ENCODE data around the gene NPAS3. TPM values are rescaled to one million over a fixed set of nuclear protein-coding genes. Genes with fewer than 3 reads are reported as not detected.

Gene NPAS3
- total RNA-seq, 4 donors from 2014 or later = 0.19 to 2.1 (median 1.7) TPM; not detected in 1

GRCh38 chr14:32993921-32994320, 55.2 kb downstream of the NPAS3 start:
- no peaks in the 10 kb centered on the region for H3K27me3 ChIP-seq
- H3K36me3 ChIP-seq = no peaks in the 10 kb centered on the region
- H3K9me3 ChIP-seq = no peaks in the 10 kb centered on the region
- H3K4me3 ChIP-seq = no peak overlapping the region
- no peaks in the 10 kb centered on the region for H3K4me1 ChIP-seq
- no peak for TF ChIP-seq POLR2A (IDR thresholded peaks at IDR 0.05)
- TF ChIP-seq CTCF (IDR thresholded peaks at IDR 0.05) = no peak
- no peak for DNase-seq
- H3K27ac ChIP-seq = no peak overlapping the region

GRCh38 chr14:32996343-32996742, 57.7 kb downstream of the NPAS3 start:
- no peak overlapping the region for H3K27ac ChIP-seq
- DNase-seq = no peak
- H3K9me3 ChIP-seq = no peaks in the 10 kb centered on the region
- no peak overlapping the region for H3K4me3 ChIP-seq
- no peaks in the 10 kb centered on the region for H3K36me3 ChIP-seq
- H3K27me3 ChIP-seq = no peaks in the 10 kb centered on the region
- TF ChIP-seq POLR2A (IDR thresholded peaks at IDR 0.05) (no peak), CTCF (IDR thresholded peaks at IDR 0.05) (no peak)
- no peaks in the 10 kb centered on the region for H3K4me1 ChIP-seq

GRCh38 chr14:32998433-32998832, 59.8 kb downstream of the NPAS3 start:
- H3K27ac ChIP-seq = no peak overlapping the region
- no peak for DNase-seq
- no peaks in the 10 kb centered on the region for H3K4me1 ChIP-seq
- no peaks in the 10 kb centered on the region for H3K27me3 ChIP-seq
- no peak for TF ChIP-seq POLR2A (IDR thresholded peaks at IDR 0.05)
- TF ChIP-seq CTCF (IDR thresholded peaks at IDR 0.05) = peak in 3 of 6 experiments; percentile 37 to 41 (median 37)
- H3K4me3 ChIP-seq = no peak overlapping the region
- no peaks in the 10 kb centered on the region for H3K36me3 ChIP-seq
- no peaks in the 10 kb centered on the region for H3K9me3 ChIP-seq

- H3K4me1 ChIP-seq = no peaks in the 10 kb centered on the region
- H3K4me3 ChIP-seq = no peak overlapping the region
- TF ChIP-seq POLR2A (IDR thresholded peaks at IDR 0.05) (no peak), CTCF (IDR thresholded peaks at IDR 0.05) (no peak)
- no peaks in the 10 kb centered on the region for H3K27me3 ChIP-seq
- no peak for DNase-seq
- H3K9me3 ChIP-seq = no peaks in the 10 kb centered on the region
- no peaks in the 10 kb centered on the region for H3K36me3 ChIP-seq
- no peak overlapping the region for H3K27ac ChIP-seq
These were observed 71.0 kb downstream of the NPAS3 start for GRCh38 chr14:33009673-33010072.

- Histone ChIP-seq H3K4me3 (no peak overlapping the region), H3K9me3 (no peaks in the 10 kb centered on the region), H3K27me3 (no peaks in the 10 kb centered on the region), H3K4me1 (no peaks in the 10 kb centered on the region), H3K36me3 (no peaks in the 10 kb centered on the region), H3K27ac (no peak overlapping the region)
- DNase-seq = no peak
- no peak for TF ChIP-seq POLR2A (IDR thresholded peaks at IDR 0.05)
- TF ChIP-seq CTCF (IDR thresholded peaks at IDR 0.05) = no peak
These were observed 71.8 kb downstream of the NPAS3 start for GRCh38 chr14:33010495-33010894.

- H3K27ac ChIP-seq = no peak overlapping the region
- TF ChIP-seq POLR2A (IDR thresholded peaks at IDR 0.05) (no peak), CTCF (IDR thresholded peaks at IDR 0.05) (no peak)
- H3K27me3 ChIP-seq = no peaks in the 10 kb centered on the region
- H3K4me3 ChIP-seq = no peak overlapping the region
- no peaks in the 10 kb centered on the region for H3K4me1 ChIP-seq
- DNase-seq = no peak
- no peaks in the 10 kb centered on the region for H3K9me3 ChIP-seq
- H3K36me3 ChIP-seq = no peaks in the 10 kb centered on the region
These were observed 76.0 kb downstream of the NPAS3 start for GRCh38 chr14:33014710-33015109.
